HL-60 (cell line): ENCODE results near the gene DAP3.
"Not testable (repeated sequence)": the region's sequence is repeated elsewhere in the genome, so short reads cannot be mapped to it uniquely, and the experiment has no call there.

ENCODE experiments used
- DNase-seq, 2 experiments: peaks; one replicate each; pipeline ENCODE4 v3.0.0-alpha.2; 2010 to 2020; ENCODE audit warnings: low read depth in 1 of 2, low spot score in 1 of 2
- H3K27ac ChIP-seq: fragments of 250-450 bp; sonication (Bioruptor Pico); replicated peaks from 2 replicates; pipeline ENCODE4 v1.5.1; 2020; ENCODE audit warnings: mild to moderate bottlenecking, moderate library complexity
- H3K27me3 ChIP-seq: fragments of 250-450 bp; sonication (Bioruptor Pico); 2 replicates; pipeline ENCODE4 v1.5.1; 2021; ENCODE audit warnings: mild to moderate bottlenecking, moderate library complexity; ENCODE audit not compliant: insufficient read depth, poor library complexity, severe bottlenecking
- H3K4me3 ChIP-seq: replicated peaks from 2 replicates; pipeline ENCODE4 v1.5.1; 2011; ENCODE audit warnings: mild to moderate bottlenecking, control low read depth, low read length; ENCODE audit not compliant: insufficient read depth
- GABPA ChIP-seq: IDR thresholded peaks from 2 replicates; pipeline ENCODE4 v1.6.1; 2012; ENCODE audit warnings: low read depth
- POLR2AphosphoS5 ChIP-seq: IDR thresholded peaks from 2 replicates; pipeline ENCODE4 v1.6.1; 2012; ENCODE audit warnings: low read depth
- SPI1 ChIP-seq: IDR thresholded peaks from 2 replicates; pipeline ENCODE4 v1.6.1; 2012; ENCODE audit warnings: low read depth, mild to moderate bottlenecking, borderline replicate concordance
- TF ChIP-seq, protein P1 (sequence below): IDR thresholded peaks from one replicate; pipeline ENCODE4 v1.5.1; 2011; ENCODE audit warnings: low read length, control low read depth, inconsistent platforms; ENCODE audit not compliant: insufficient read depth
- TF ChIP-seq, protein P2 (sequence below): IDR thresholded peaks from 2 replicates; pipeline ENCODE4 v1.6.1; 2012; ENCODE audit warnings: low read depth; ENCODE audit not compliant: insufficient replicate concordance

DAP3 gene

DNA sequence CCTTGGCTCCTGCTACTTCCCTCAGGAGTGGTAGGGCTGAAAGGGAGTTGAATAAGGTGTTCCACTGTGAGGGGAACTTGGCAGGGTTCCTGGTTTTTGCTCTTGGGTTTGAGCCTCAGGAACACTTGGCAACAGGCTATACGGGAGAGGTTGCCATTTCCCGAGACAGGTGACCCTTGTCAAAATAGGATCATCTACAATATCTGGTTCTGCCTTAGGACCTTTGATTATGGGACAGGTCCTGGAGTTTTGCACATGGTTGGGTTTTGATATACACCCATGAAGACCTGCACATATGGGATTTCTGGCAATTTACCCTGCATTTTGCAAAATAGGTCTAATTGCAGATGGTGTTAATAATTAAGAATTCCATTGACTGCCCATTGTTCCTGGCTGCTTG is 31.4 kb upstream of the DAP3 start:
- Histone ChIP-seq H3K4me3 (no peak overlapping the region), H3K27me3 (no peaks in the 10 kb centered on the region), H3K27ac (no peak overlapping the region)
- no peak for DNase-seq
- TF ChIP-seq, protein P1, sequence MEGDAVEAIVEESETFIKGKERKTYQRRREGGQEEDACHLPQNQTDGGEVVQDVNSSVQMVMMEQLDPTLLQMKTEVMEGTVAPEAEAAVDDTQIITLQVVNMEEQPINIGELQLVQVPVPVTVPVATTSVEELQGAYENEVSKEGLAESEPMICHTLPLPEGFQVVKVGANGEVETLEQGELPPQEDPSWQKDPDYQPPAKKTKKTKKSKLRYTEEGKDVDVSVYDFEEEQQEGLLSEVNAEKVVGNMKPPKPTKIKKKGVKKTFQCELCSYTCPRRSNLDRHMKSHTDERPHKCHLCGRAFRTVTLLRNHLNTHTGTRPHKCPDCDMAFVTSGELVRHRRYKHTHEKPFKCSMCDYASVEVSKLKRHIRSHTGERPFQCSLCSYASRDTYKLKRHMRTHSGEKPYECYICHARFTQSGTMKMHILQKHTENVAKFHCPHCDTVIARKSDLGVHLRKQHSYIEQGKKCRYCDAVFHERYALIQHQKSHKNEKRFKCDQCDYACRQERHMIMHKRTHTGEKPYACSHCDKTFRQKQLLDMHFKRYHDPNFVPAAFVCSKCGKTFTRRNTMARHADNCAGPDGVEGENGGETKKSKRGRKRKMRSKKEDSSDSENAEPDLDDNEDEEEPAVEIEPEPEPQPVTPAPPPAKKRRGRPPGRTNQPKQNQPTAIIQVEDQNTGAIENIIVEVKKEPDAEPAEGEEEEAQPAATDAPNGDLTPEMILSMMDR: no peak

DNA sequence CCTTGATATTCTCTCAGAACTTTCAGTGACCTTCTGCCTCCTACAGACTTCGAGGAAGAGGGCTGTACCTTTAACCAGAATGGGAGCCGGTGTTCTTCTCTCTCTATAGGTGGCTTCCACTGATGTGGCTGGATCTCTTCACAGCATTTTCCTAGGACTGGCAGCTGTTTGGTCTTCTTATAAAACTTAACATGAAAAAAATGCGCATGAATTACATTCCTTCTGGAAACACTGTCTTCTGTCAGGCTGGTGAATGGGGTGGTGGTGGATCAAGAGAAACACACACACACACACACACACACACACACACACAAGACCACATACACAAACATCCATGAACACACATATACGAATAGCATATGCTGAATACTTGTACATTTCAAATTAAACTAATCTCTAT is 27.7 kb upstream of the DAP3 start:
- H3K27ac ChIP-seq, H3K4me3 ChIP-seq, DNase-seq, H3K27me3 ChIP-seq: not testable (repeated sequence)

DNA sequence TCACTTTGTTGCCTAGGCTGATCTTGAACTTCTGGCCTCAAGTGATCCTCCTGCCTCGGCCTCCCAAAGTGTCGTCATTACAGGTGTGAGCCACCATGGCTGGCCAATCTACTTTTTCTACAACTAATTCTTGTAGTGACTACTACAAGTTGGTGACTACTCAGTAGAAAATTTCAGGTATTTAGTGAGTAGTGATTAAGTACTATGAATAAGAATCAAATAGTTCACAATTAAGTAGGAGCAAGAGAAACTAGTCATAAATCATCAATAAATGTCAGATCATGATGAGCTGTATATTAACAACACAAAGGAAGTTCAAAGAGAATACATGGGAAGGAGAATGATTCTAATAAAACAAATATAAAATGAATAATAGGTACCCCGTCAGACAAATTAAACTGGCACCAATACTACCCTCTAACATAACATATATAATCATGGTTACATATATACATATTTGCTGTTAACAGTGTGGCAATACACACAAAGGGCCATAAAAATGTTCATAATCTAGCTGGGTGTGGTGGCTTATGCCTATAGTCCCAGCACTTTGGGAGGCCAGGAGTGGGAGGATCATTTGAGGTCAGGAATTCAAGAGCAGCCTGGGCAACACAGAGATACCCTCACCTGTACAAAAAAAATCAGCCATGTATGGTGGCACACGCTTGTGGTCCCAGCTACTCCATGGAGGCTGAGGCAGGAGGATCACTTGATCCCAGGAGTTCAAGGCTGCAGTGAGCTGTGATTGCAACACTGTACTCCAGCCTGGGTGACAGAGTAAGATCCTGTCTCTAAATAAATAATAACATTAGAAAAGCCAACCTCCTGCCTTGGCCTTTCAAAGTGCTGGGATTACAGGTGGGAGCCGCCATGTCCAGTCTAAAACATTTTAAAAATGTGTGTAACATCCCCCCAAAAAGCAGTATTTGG is 19.4 kb upstream of the DAP3 start:
- Histone ChIP-seq H3K27me3 (no peaks in the 10 kb centered on the region), H3K4me3 (no peak overlapping the region), H3K27ac (no peak overlapping the region)
- TF ChIP-seq GABPA (no peak), SPI1 (no peak), POLR2AphosphoS5 (no peak)
- TF ChIP-seq, protein P1: no peak
- TF ChIP-seq, protein P2, sequence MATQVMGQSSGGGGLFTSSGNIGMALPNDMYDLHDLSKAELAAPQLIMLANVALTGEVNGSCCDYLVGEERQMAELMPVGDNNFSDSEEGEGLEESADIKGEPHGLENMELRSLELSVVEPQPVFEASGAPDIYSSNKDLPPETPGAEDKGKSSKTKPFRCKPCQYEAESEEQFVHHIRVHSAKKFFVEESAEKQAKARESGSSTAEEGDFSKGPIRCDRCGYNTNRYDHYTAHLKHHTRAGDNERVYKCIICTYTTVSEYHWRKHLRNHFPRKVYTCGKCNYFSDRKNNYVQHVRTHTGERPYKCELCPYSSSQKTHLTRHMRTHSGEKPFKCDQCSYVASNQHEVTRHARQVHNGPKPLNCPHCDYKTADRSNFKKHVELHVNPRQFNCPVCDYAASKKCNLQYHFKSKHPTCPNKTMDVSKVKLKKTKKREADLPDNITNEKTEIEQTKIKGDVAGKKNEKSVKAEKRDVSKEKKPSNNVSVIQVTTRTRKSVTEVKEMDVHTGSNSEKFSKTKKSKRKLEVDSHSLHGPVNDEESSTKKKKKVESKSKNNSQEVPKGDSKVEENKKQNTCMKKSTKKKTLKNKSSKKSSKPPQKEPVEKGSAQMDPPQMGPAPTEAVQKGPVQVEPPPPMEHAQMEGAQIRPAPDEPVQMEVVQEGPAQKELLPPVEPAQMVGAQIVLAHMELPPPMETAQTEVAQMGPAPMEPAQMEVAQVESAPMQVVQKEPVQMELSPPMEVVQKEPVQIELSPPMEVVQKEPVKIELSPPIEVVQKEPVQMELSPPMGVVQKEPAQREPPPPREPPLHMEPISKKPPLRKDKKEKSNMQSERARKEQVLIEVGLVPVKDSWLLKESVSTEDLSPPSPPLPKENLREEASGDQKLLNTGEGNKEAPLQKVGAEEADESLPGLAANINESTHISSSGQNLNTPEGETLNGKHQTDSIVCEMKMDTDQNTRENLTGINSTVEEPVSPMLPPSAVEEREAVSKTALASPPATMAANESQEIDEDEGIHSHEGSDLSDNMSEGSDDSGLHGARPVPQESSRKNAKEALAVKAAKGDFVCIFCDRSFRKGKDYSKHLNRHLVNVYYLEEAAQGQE: no peak
- DNase-seq: no peak

DNA sequence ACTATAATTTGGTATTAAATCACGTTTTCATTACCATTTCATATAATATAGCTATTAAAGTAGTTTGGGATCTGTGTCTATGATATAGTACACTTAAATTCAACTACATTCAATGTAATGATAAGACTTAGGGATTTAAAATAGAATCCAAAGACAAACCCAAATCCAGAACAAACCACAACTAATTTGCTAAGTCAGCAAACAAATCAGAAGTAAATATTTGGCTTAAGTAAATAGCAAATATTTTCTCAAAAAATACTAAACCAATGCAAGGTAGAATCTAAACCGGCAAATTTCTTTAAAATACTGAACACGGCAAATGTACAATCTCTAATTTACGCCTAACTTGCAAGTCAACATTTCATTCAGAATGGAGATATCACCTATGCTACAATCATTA is 17.1 kb upstream of the DAP3 start:
- H3K27ac ChIP-seq: no peak overlapping the region
- H3K4me3 ChIP-seq: no peak overlapping the region
- TF ChIP-seq GABPA (no peak), SPI1 (no peak), POLR2AphosphoS5 (no peak)
- TF ChIP-seq, protein P2: no peak
- TF ChIP-seq, protein P1: no peak
- no peaks in the 10 kb centered on the region for H3K27me3 ChIP-seq
- DNase-seq: no peak
